Fibroblast of peridontal ligament (primary cell): ENCODE results near the gene CARS1.
A peak's percentile ranks its signal among the peaks of the same experiment; 100 is the strongest.

ENCODE experiments used
- DNase-seq: peaks from one replicate; pipeline ENCODE4 v3.0.0-alpha.2; 2010; ENCODE audit errors: extremely low read depth

Gene CARS1

GRCh38 chr11:2960139-2960538, 97.1 kb downstream of the CARS1 start:
- no peak for DNase-seq

DNA sequence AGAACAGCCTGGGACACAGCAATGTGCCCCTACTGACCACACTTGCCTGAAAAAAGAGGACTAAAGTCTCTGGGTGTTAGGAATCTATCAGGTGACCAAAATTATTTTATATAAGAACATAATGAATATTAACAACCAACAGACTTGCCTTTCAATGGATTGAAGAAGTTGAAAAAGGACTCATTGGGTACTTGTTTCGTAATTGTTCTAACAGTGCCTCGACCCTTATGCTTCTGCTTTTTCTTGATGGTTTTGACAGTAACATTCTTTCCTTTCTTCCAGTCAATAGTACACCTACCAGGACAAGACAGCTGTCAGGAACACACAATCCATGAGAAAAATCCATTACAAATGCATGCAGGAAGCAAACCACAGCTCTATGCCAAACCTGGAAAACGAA, 99.0 kb downstream of the CARS1 start:
- DNase-seq = no peak

GRCh38 chr11:2955906-2956476, 101.2 kb downstream of the CARS1 start:
- DNase-seq = no peak

GRCh38 chr11:2954263-2954662, 103.0 kb downstream of the CARS1 start:
- DNase-seq = no peak

DNA sequence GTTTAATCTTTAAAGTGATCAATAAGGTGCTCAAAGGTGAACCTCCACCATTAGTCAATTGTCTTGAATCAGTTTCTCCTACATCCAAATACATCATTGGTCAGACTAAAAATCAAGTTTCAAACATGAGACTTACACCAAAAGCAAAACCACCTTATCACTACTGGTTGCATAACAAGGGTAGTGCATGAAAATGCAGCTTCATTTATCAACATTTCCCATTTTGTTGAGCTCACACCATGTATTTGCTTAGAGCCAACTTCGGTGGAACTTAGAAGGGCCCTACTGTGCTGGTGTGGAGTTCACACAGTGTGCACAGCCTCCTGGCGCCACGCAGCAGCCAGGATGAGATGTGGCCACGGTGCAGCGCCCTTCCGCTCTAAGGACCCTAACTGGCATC, 104.9 kb downstream of the CARS1 start:
- DNase-seq = no peak

- peak; percentile 54 for DNase-seq
Measured at GRCh38 chr11:2951231-2952110, 105.8 kb downstream of the CARS1 start.
